ENCODE measurements around the gene OVCA2.

GRCh38 chr17:2033153-2033552, 8.7 kb upstream of the OVCA2 start:
- TF ChIP-seq YY1 (IDR thresholded peaks at IDR 0.05; ENCODE audit: insufficient read depth, insufficient read length): no peak
- no peak for TF ChIP-seq ZNF274 (IDR thresholded peaks at IDR 0.05; ENCODE audit: low read depth, low read length)
- TF ChIP-seq SUZ12 (IDR thresholded peaks at IDR 0.05; ENCODE audit: extremely low read depth, insufficient read depth, insufficient read length): no peak

All from NT2/D1 (cell line).